Keratinocyte (primary cell): ENCODE results near the gene TMEM259. TPM values are rescaled to one million over a fixed set of nuclear protein-coding genes. Genes with fewer than 3 reads are reported as not detected.

Experiments
- DNase-seq: peaks from one replicate; pipeline ENCODE4 v3.0.0-alpha.2; 2011; ENCODE audit warnings: low read depth, missing footprints, low spot score
- FAIRE-seq: peaks from 2 replicates; lab custom pipeline; 2011; peaks lifted over from hg19 to GRCh38; lab: Jason Lieb, UNC
- H2AFZ ChIP-seq: 2 replicates; pipeline ENCODE4 v1.6.0; 2012; ENCODE audit warnings: low read length, control low read depth, inconsistent platforms; ENCODE audit not compliant: control insufficient read depth
- H3K27ac ChIP-seq: 2 replicates; pipeline ENCODE4 v1.5.1; 2011; ENCODE audit warnings: low read length; ENCODE audit not compliant: control insufficient read depth, insufficient read depth
- H3K27me3 ChIP-seq: 3 replicates; pipeline ENCODE4 v1.6.0; 2011; ENCODE audit warnings: low read length; ENCODE audit not compliant: control insufficient read depth, insufficient read depth; ENCODE audit errors: extremely low read depth
- H3K36me3 ChIP-seq, 2 experiments: 2 replicates in 1 of 2; 3 replicates in 1 of 2; pipeline ENCODE4 v1.5.1; 2011; ENCODE audit warnings: low read length in 2 of 2, mild to moderate bottlenecking in 1 of 2; ENCODE audit not compliant: control insufficient read depth in 2 of 2, insufficient read depth in 2 of 2; ENCODE audit errors: extremely low read depth in 1 of 2
- H3K4me1 ChIP-seq: 3 replicates; pipeline ENCODE4 v1.5.1; 2011; ENCODE audit warnings: low read length; ENCODE audit not compliant: control insufficient read depth, insufficient read depth; ENCODE audit errors: extremely low read depth
- H3K4me2 ChIP-seq: 3 replicates; pipeline ENCODE4 v1.6.0; 2011; ENCODE audit warnings: low read depth, low read length; ENCODE audit not compliant: control insufficient read depth, insufficient read depth; ENCODE audit errors: extremely low read depth
- H3K4me3 ChIP-seq, 3 experiments: fragments of 200-600 bp in 1 of 3; sonication (generic) in 1 of 3; 2 replicates in 2 of 3; 3 replicates in 1 of 3; pipeline ENCODE4 v1.5.1; 2011 to 2016; ENCODE audit warnings: low read length in 3 of 3, mild to moderate bottlenecking in 3 of 3, control low read depth in 2 of 3, inconsistent platforms in 1 of 3, low read depth in 1 of 3, mixed read lengths in 1 of 3, mixed run types in 1 of 3, moderate library complexity in 1 of 3; ENCODE audit not compliant: control insufficient read depth in 2 of 3, insufficient read depth in 2 of 3; ENCODE audit errors: extremely low read depth in 1 of 3
- H3K79me2 ChIP-seq: 2 replicates; pipeline ENCODE4 v1.6.0; 2012; ENCODE audit warnings: low read length; ENCODE audit not compliant: control insufficient read depth, insufficient read depth
- H3K9ac ChIP-seq: 3 replicates; pipeline ENCODE4 v1.6.0; 2011; ENCODE audit warnings: low read length; ENCODE audit not compliant: control insufficient read depth, insufficient read depth; ENCODE audit errors: extremely low read depth
- H3K9me1 ChIP-seq: 3 replicates; pipeline ENCODE4 v1.6.0; 2011; ENCODE audit warnings: low read length; ENCODE audit not compliant: control insufficient read depth, insufficient read depth; ENCODE audit errors: extremely low read depth
- H3K9me3 ChIP-seq: 2 replicates; pipeline ENCODE4 v1.5.1; 2012; ENCODE audit warnings: low read depth, low read length; ENCODE audit not compliant: control insufficient read depth
- H4K20me1 ChIP-seq: 3 replicates; pipeline ENCODE4 v1.6.0; 2011; ENCODE audit warnings: low read length; ENCODE audit not compliant: control insufficient read depth, insufficient read depth; ENCODE audit errors: extremely low read depth
- EZH2 ChIP-seq: IDR thresholded peaks from one replicate; pipeline ENCODE4 v1.6.1; 2012; ENCODE audit warnings: inconsistent platforms, mild to moderate bottlenecking, low read length, moderate library complexity
- dilution Hi-C: fragments of 300-500 bp; cut with MboI; formaldehyde crosslinking; loops from one replicate; pipeline ENCODE4 v1.7.0; 2020; ENCODE audit warnings: low sequenced_read_pairs; ENCODE audit not compliant: extremely low pct_ligation_motif_present
- polyA plus RNA-seq, 5 experiments: library from polyadenylated mRNA; depleted of rRNA in 3 of 5; stranded (reverse) in 3 of 5; stranded (forward) in 1 of 5; unstranded in 1 of 5; fragments of >200 nt; gene quantifications; 1 replicate in 1 of 5; 2 replicates in 3 of 5; 3 replicates in 1 of 5; pipeline versions ENCODE4 v1.2.1 to v1.2.3, GENCODE V29; 2011 to 2012; ENCODE audit warnings: missing spikeins in 2 of 5, low read depth in 1 of 5, low replicate concordance in 1 of 5
- TF ChIP-seq, protein P1 (sequence below), 3 experiments: IDR thresholded peaks in 1 of 3; conservative IDR thresholded peaks in 1 of 3; optimal IDR thresholded peaks in 1 of 3; 2 replicates in 2 of 3; 3 replicates in 1 of 3; pipeline versions ENCODE3 to v1.5.1; 2011; ENCODE audit warnings: low read length in 3 of 3, mild to moderate bottlenecking in 3 of 3, moderate library complexity in 2 of 3, control low read depth in 1 of 3, inconsistent platforms in 1 of 3; ENCODE audit not compliant: insufficient read depth in 2 of 3; ENCODE audit errors: extremely low read depth in 1 of 3

Gene TMEM259
- polyA plus RNA-seq, 1 donor (not counting 4 experiments of a cell fraction or from before 2014, with no cell fraction given) = 61.5 TPM

DNA sequence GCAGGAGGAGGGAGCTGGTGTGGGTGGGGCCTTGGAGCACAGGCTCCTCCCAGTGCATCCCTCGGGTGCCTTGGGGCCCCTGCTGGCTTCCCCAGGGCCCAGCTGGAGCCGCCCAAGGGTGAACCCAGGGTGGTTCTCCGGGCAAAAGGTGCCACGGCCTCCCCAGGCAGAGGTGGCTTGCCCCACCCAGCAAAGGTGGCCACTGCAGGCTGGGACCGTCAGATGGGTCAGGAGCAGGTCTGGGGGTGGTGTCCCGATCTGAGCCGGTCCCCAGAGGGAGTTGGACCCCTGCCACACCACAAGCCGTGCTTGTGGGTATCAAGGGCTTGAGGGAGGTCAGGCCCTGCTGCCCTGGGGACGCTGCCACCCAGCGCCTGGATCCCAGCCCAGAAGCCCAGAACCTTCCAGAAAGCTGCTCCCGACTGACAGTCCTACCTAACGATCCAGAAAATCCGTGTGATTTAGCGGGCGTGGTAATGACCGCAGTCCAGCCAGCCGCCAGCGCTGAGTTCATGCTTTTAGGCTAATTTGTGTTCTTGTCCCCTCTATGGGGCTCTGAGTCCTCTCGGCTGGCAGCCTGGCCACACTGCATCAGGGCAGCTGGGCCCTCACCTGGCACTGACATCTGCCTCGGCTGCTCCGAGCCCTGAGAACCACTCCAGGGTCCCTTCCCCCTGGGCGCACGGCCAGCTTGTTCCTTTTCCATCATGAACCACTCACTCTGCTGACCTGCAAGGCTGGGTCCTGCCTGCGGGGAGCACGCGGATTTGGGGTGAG lies 25.7 kb downstream of the TMEM259 start:
- Histone ChIP-seq H3K36me3 (peaks cover 14 to 20% of the 10 kb centered on the region in 2 experiments), H3K9me3 (no peaks in the 10 kb centered on the region), H4K20me1 (peaks cover 3% of the 10 kb centered on the region), H3K9ac (no peak overlapping the region), H3K79me2 (no peaks in the 10 kb centered on the region), H2AFZ (no peak overlapping the region), H3K27ac (no peak overlapping the region), H3K4me1 (peaks cover 12% of the 10 kb centered on the region), H3K27me3 (peaks cover 38% of the 10 kb centered on the region), H3K4me3 (no peak overlapping the region), H3K4me2 (no peak overlapping the region), H3K9me1 (no peaks in the 10 kb centered on the region)
- dilution Hi-C loops = no loop called here
- no peak for DNase-seq
- FAIRE-seq = no peak
- TF ChIP-seq, protein P1, sequence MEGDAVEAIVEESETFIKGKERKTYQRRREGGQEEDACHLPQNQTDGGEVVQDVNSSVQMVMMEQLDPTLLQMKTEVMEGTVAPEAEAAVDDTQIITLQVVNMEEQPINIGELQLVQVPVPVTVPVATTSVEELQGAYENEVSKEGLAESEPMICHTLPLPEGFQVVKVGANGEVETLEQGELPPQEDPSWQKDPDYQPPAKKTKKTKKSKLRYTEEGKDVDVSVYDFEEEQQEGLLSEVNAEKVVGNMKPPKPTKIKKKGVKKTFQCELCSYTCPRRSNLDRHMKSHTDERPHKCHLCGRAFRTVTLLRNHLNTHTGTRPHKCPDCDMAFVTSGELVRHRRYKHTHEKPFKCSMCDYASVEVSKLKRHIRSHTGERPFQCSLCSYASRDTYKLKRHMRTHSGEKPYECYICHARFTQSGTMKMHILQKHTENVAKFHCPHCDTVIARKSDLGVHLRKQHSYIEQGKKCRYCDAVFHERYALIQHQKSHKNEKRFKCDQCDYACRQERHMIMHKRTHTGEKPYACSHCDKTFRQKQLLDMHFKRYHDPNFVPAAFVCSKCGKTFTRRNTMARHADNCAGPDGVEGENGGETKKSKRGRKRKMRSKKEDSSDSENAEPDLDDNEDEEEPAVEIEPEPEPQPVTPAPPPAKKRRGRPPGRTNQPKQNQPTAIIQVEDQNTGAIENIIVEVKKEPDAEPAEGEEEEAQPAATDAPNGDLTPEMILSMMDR (optimal IDR thresholded peaks at IDR 0.05 in 1 of 3, IDR thresholded peaks at IDR 0.05 in 1 of 3, conservative IDR thresholded peaks at IDR 0.05 in 1 of 3; ENCODE audit: extremely low read depth in 1 of 3, insufficient read depth in 2 of 3, low read length in 3 of 3) = no peak
- TF ChIP-seq EZH2 = no peak

GRCh38 chr19:994516-994915 lies 26.4 kb downstream of the TMEM259 start:
- H3K9me1 ChIP-seq = no peaks in the 10 kb centered on the region
- no peak for FAIRE-seq
- H3K9me3 ChIP-seq = no peaks in the 10 kb centered on the region
- no peak overlapping the region for H2AFZ ChIP-seq
- TF ChIP-seq, protein P1 (optimal IDR thresholded peaks at IDR 0.05 in 1 of 3, IDR thresholded peaks at IDR 0.05 in 1 of 3, conservative IDR thresholded peaks at IDR 0.05 in 1 of 3; ENCODE audit: extremely low read depth in 1 of 3, insufficient read depth in 2 of 3, low read length in 3 of 3) = no peak
- no peak for TF ChIP-seq EZH2
- peaks cover 12% of the 10 kb centered on the region for H3K4me1 ChIP-seq
- peaks cover 14 to 20% of the 10 kb centered on the region in 2 experiments for H3K36me3 ChIP-seq
- no peak overlapping the region for H3K27ac ChIP-seq
- H3K4me3 ChIP-seq = no peak overlapping the region
- H3K27me3 ChIP-seq = peaks cover 36% of the 10 kb centered on the region
- H4K20me1 ChIP-seq = peaks cover 3% of the 10 kb centered on the region
- no peak overlapping the region for H3K4me2 ChIP-seq
- dilution Hi-C loops = no loop called here
- H3K9ac ChIP-seq = no peak overlapping the region
- no peaks in the 10 kb centered on the region for H3K79me2 ChIP-seq
- no peak for DNase-seq
